HepG2 (cell line): Measurements from ENCODE around the gene TNXB.
"Not testable (repeated sequence)": the region's sequence is repeated elsewhere in the genome, so short reads cannot be mapped to it uniquely, and the experiment has no call there.

Experiments
- SP140L ChIP-seq: sonication (generic); formaldehyde crosslinking; IDR thresholded peaks from 2 replicates; pipeline ENCODE4 v1.4.0; 2020; ENCODE audit warnings: missing genetic modification reagents, borderline replicate concordance
- TF ChIP-seq, protein P1 (sequence below): sonication (generic); formaldehyde crosslinking; IDR thresholded peaks from 2 replicates; pipeline ENCODE4 v1.5.0; 2020; ENCODE audit warnings: mild to moderate bottlenecking, missing genetic modification reagents, moderate library complexity

DNA sequence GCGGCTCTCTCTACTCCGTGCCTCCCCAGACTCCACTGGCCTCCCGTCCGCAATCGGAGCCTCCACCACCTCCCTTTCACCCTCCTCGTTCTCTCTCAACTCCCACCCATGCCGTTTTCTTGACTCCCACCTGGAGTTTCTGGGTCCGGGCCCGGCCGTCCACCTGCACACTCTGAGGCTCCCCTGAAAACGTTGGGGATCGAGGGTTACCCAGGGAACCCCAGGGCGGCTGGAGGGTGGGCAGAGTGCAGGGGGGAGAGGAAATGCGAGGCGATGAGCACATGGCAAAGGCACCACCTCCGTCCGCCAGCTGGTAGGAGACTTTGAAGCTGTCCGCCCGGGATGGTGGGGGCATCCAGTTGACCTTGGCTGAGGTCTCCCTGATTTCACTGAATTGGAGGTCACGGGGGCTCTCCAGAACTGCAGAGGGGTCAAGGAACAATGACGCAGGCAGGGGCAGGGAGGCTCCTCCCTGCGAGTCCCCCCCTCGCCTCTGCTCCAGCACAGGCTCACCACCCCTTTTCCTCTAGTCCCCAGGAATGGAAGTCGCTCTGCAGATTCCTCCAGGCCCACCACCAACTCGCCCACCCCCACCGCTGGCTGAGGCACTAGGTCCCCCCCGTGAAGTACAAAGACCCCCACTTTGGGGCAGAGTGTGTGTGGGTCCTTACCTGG is 98.1 kb downstream of the TNXB start:
- TF ChIP-seq, protein P1, sequence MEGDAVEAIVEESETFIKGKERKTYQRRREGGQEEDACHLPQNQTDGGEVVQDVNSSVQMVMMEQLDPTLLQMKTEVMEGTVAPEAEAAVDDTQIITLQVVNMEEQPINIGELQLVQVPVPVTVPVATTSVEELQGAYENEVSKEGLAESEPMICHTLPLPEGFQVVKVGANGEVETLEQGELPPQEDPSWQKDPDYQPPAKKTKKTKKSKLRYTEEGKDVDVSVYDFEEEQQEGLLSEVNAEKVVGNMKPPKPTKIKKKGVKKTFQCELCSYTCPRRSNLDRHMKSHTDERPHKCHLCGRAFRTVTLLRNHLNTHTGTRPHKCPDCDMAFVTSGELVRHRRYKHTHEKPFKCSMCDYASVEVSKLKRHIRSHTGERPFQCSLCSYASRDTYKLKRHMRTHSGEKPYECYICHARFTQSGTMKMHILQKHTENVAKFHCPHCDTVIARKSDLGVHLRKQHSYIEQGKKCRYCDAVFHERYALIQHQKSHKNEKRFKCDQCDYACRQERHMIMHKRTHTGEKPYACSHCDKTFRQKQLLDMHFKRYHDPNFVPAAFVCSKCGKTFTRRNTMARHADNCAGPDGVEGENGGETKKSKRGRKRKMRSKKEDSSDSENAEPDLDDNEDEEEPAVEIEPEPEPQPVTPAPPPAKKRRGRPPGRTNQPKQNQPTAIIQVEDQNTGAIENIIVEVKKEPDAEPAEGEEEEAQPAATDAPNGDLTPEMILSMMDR (CRISPR knock-in tag): not testable (repeated sequence)
- TF ChIP-seq SP140L (CRISPR knock-in tag): not testable (repeated sequence)
